HUES48 (cell line): Measurements from ENCODE around the gene AK8.

ENCODE experiments used
- H3K27ac ChIP-seq: one replicate; pipeline ENCODE4 v1.7.0; 2013; ENCODE audit warnings: low read depth, low read length, inconsistent platforms
- H3K27me3 ChIP-seq: 2 replicates; pipeline ENCODE4 v1.6.1; 2013; ENCODE audit warnings: mild to moderate bottlenecking, low read length; ENCODE audit not compliant: control insufficient read depth, insufficient read depth
- H3K36me3 ChIP-seq: 2 replicates; pipeline ENCODE4 v1.6.1; 2013; ENCODE audit warnings: low read length; ENCODE audit not compliant: control insufficient read depth, insufficient read depth
- H3K4me1 ChIP-seq: 2 replicates; pipeline ENCODE4 v1.6.1; 2013; ENCODE audit warnings: mild to moderate bottlenecking, low read length; ENCODE audit not compliant: control insufficient read depth, insufficient read depth
- H3K4me3 ChIP-seq: 2 replicates; pipeline ENCODE4 v1.5.1; 2013; ENCODE audit warnings: mild to moderate bottlenecking, low read depth, low read length
- H3K9ac ChIP-seq: 2 replicates; pipeline ENCODE4 v1.6.1; 2013; ENCODE audit warnings: mild to moderate bottlenecking, low read depth, low read length, moderate library complexity
- H3K9me3 ChIP-seq: 2 replicates; pipeline ENCODE4 v1.6.1; 2013; ENCODE audit warnings: low read length; ENCODE audit not compliant: control insufficient read depth, insufficient read depth

Gene AK8

GRCh38 chr9:132903574-132904492, 25.7 kb upstream of the AK8 start:
- peaks cover 28% of the 10 kb centered on the region for H3K4me1 ChIP-seq
- H3K9me3 ChIP-seq = no peaks in the 10 kb centered on the region
- peak overlapping the region; percentile 71 for H3K27ac ChIP-seq
- no peaks in the 10 kb centered on the region for H3K27me3 ChIP-seq
- H3K36me3 ChIP-seq = peaks cover 38% of the 10 kb centered on the region
- peak overlapping the region; percentile 9; the same call in 1 of the 2 replicates for H3K4me3 ChIP-seq
- H3K9ac ChIP-seq = no peak overlapping the region

DNA sequence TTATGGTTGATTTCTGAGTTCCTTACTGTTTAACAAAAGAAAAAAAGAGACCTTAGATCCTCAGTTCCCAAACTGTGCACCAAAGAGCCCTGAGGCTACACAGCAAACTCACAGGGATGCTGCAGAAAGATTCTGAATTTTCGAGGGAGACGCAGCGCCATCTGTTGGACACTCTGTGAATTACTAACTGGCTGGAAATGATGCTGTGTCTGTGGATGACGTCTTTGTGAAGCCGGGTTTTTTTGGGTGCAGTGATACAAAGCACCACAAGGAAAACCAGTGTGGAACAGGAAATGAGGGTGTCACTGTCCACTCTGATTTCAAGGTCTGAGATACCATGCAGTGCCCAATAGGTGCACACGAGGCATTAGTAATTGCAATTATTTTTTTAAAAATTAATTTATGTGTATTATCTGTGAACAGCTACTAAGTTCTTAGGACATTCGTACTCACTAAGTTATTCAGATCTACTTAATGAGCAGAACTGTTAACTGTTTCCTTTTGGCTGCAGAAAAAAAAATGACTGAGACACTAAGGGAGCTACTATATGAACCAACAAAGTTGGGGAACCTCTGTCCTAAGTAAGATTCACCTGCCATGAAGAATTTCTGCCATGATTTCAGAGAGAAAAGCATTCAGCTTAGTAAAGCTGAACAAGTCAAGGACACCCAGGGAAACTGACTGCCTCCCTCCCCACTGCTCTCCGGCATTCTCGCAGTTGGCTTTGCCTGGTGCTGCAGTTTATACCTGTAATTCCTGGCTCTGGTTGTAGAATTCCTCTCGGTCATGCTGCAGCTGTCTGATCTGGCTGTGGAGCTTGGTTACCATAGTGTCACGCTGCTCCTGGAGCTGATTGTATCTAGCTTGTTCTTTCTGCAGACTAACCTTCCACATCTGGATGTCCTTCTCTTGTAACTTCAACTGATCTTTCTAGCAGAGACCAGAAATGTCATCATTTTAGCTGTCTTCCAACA, 24.1 kb upstream of the AK8 start:
- H3K36me3 ChIP-seq = peaks cover 54% of the 10 kb centered on the region

DNA sequence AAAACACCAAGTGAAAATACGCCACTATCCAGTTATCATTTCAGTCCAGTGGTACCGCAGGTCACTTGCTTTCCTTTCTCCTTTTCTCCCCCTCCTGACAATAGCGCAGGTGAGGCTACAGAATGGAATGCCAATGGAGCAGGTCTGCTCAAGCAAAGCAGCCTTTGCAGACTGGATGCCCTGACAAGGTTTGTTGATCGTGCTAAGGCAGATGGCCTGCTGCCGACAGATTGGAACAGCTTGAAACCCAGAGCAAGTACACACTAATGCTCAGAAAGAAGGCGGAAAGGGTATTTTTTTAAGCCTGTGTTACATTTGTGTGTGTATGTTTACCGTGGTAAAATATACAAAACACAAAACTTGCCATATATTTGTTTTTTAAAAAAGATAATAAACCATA, 20.0 kb upstream of the AK8 start:
- Histone ChIP-seq H3K9ac (no peak overlapping the region), H3K27me3 (no peaks in the 10 kb centered on the region), H3K36me3 (peaks cover 82% of the 10 kb centered on the region), H3K4me1 (peaks cover 10% of the 10 kb centered on the region), H3K9me3 (no peaks in the 10 kb centered on the region), H3K27ac (no peak overlapping the region), H3K4me3 (no peak overlapping the region)

More for the DNA sequence above, 24.1 kb upstream of the AK8 start:
- Histone ChIP-seq H3K9ac (no peak overlapping the region), H3K4me1 (peaks cover 28% of the 10 kb centered on the region), H3K27me3 (no peaks in the 10 kb centered on the region), H3K9me3 (no peaks in the 10 kb centered on the region), H3K27ac (no peak overlapping the region), H3K4me3 (no peak overlapping the region)

DNA sequence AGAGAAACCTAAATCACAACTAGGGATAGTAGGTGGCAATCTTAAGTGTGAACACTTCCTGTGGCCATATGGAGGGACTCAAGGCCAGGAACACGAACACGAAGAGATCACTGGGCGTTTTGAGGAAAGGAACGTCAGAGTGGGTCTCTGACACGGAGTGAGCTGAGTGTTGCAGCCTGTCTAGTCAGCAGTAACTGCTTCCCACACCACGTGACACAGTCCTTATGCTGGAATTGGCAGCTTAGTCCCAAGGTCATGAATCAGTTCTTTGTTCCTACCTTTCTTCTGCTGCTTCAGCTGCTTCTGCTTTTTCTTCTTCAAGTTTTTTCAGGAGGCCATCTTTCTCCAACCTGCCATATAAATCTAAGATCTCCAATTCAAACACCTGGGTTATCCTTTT, 18.8 kb upstream of the AK8 start:
- no peaks in the 10 kb centered on the region for H3K9me3 ChIP-seq
- no peak overlapping the region for H3K4me3 ChIP-seq
- no peaks in the 10 kb centered on the region for H3K27me3 ChIP-seq
- H3K4me1 ChIP-seq = peaks cover 3% of the 10 kb centered on the region; the same call in 1 of the 2 replicates
- H3K9ac ChIP-seq = no peak overlapping the region
- H3K27ac ChIP-seq = no peak overlapping the region
- peaks cover 78% of the 10 kb centered on the region for H3K36me3 ChIP-seq

- H3K27me3 ChIP-seq = no peaks in the 10 kb centered on the region
- H3K36me3 ChIP-seq = peaks cover 75% of the 10 kb centered on the region
- H3K27ac ChIP-seq = no peak overlapping the region
- H3K4me3 ChIP-seq = no peak overlapping the region
- no peaks in the 10 kb centered on the region for H3K9me3 ChIP-seq
- H3K9ac ChIP-seq = no peak overlapping the region
- peaks cover 3% of the 10 kb centered on the region; the same call in 1 of the 2 replicates for H3K4me1 ChIP-seq
Measured at GRCh38 chr9:132896264-132896663, 18.2 kb upstream of the AK8 start.

DNA sequence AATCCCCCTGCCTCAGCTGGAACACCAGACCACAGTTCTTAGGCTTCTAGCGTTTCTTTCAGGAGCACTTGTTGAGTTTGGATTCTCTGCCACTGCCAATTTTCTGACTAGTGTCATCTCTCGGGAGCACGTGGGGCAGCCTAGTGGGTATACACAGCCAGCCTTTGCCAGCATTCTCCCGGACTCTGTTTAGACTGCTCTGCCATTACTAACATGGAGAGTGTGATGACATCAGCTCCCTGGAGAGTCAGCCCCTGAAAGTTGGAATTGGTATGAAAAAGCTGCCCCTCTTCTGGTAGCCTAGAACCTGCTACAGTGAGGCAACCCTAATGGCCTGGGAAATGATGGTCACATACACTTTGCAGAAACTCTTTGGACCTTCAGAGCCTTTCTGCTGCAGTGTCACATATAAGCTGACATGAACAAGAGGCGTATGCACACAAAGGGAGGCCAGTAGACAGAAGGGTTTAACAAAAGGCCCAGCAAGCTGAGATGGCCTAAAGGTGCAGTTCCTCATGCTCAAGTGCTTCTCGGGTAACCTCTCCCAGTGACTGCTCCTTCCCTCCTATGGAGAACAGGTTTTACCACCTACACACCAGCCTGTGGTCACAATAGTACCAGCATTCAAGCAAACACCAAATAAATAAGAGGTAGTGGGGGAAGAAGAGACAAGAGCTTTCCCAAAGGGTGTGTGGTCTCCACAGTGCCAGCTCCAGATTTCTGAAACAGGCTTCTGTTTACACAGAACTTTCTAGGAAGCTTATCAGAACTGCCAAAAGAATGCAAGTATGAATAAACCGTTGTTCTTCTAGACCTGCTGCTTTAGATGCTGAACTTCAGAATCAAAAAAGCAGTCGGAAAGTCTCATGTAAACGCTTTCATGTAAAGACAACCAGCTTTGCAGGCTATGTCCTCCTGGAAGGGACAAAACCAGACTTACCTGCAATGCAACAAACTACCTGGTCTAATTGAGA, 17.1 kb upstream of the AK8 start:
- H3K4me3 ChIP-seq = no peak overlapping the region
- H3K27me3 ChIP-seq = no peaks in the 10 kb centered on the region
- H3K27ac ChIP-seq = no peak overlapping the region
- no peak overlapping the region for H3K9ac ChIP-seq
- H3K36me3 ChIP-seq = peaks cover 64% of the 10 kb centered on the region
- no peaks in the 10 kb centered on the region for H3K9me3 ChIP-seq
- peaks cover 3% of the 10 kb centered on the region; the same call in 1 of the 2 replicates for H3K4me1 ChIP-seq

GRCh38 chr9:132894346-132894745, 16.3 kb upstream of the AK8 start:
- H3K4me3 ChIP-seq = no peak overlapping the region
- H3K9ac ChIP-seq = no peak overlapping the region
- no peaks in the 10 kb centered on the region for H3K27me3 ChIP-seq
- peaks cover 3% of the 10 kb centered on the region; the same call in 1 of the 2 replicates for H3K4me1 ChIP-seq
- H3K36me3 ChIP-seq = peaks cover 56% of the 10 kb centered on the region
- no peak overlapping the region for H3K27ac ChIP-seq
- no peaks in the 10 kb centered on the region for H3K9me3 ChIP-seq

DNA sequence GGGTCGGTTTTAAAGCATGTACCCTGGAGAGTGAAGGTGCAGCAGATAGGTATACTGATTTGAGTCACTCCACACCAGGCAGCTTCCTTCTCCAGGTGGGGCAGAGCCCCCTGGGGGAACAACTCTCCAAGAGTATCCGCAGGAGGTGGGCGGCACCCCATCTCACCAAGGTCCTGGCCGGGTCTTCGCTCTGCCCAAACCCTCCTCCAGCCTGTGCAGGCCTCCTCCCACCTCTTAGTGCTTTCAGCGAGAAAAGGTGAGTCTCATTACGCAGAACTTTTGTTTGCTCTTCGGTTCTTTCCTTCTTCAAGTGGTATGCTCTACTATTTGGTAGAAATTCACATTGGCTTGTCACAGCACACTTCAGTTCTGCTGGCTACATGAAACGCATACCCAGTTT, 14.3 kb upstream of the AK8 start:
- H3K4me1 ChIP-seq = peaks cover 3% of the 10 kb centered on the region; the same call in 1 of the 2 replicates
- no peaks in the 10 kb centered on the region for H3K9me3 ChIP-seq
- H3K36me3 ChIP-seq = peaks cover 38% of the 10 kb centered on the region
- no peak overlapping the region for H3K4me3 ChIP-seq
- H3K27me3 ChIP-seq = no peaks in the 10 kb centered on the region
- H3K9ac ChIP-seq = no peak overlapping the region
- H3K27ac ChIP-seq = no peak overlapping the region

- Histone ChIP-seq H3K4me1 (peaks cover 3% of the 10 kb centered on the region; the same call in 1 of the 2 replicates), H3K9ac (no peak overlapping the region), H3K27me3 (no peaks in the 10 kb centered on the region), H3K27ac (no peak overlapping the region), H3K36me3 (peaks cover 4% of the 10 kb centered on the region; the same call in 1 of the 2 replicates), H3K4me3 (no peak overlapping the region), H3K9me3 (no peaks in the 10 kb centered on the region)
Measured at GRCh38 chr9:132888151-132888550, 10.1 kb upstream of the AK8 start.
